Retinal pigment epithelial cell (primary cell): ENCODE data around the gene AEN.

Source experiments
- DNase-seq: peaks from one replicate; pipeline ENCODE4 v3.0.0-alpha.2; 2010; ENCODE audit warnings: low read depth
- H3K4me3 ChIP-seq: 2 replicates; pipeline ENCODE4 v1.5.1; 2011; ENCODE audit warnings: mild to moderate bottlenecking, low read length, control low read depth, moderate library complexity
- CTCF ChIP-seq: conservative IDR thresholded peaks from 2 replicates; pipeline ENCODE4 v1.5.1; 2011; ENCODE audit warnings: low read depth, low read length, control low read depth, inconsistent platforms

The AEN gene

GRCh38 chr15:88624971-88625490 is 3.9 kb downstream of the AEN start:
- H3K4me3 ChIP-seq = no peak overlapping the region
- DNase-seq = no peak
- no peak for TF ChIP-seq CTCF

- H3K4me3 ChIP-seq = no peak overlapping the region
- DNase-seq = no peak
- no peak for TF ChIP-seq CTCF
Observed at GRCh38 chr15:88625943-88626741, 5.0 kb downstream of the AEN start.

- no peak overlapping the region for H3K4me3 ChIP-seq
- DNase-seq = no peak
- TF ChIP-seq CTCF = no peak
Observed at GRCh38 chr15:88627463-88627862, 6.3 kb downstream of the AEN start.

- H3K4me3 ChIP-seq = no peak overlapping the region
- no peak for TF ChIP-seq CTCF
- no peak for DNase-seq
Observed at GRCh38 chr15:88628018-88628654, 7.0 kb downstream of the AEN start.

GRCh38 chr15:88629071-88629470 is 7.9 kb downstream of the AEN start:
- TF ChIP-seq CTCF = no peak
- no peak for DNase-seq
- H3K4me3 ChIP-seq = no peak overlapping the region

GRCh38 chr15:88630141-88630721 is 9.1 kb downstream of the AEN start:
- DNase-seq = no peak
- H3K4me3 ChIP-seq = no peak overlapping the region
- TF ChIP-seq CTCF = no peak
